NT2/D1 (cell line): ENCODE results near the gene DSCAML1.

Experiments
- SUZ12 ChIP-seq: IDR thresholded peaks from 2 replicates; pipeline ENCODE4 v1.6.1; 2011; ENCODE audit not compliant: insufficient read length, insufficient read depth; ENCODE audit errors: extremely low read depth
- YY1 ChIP-seq: IDR thresholded peaks from 2 replicates; pipeline ENCODE4 v1.6.1; 2011; ENCODE audit not compliant: insufficient read length, insufficient read depth
- ZNF274 ChIP-seq: IDR thresholded peaks from 2 replicates; pipeline ENCODE4 v1.6.1; 2011; ENCODE audit warnings: mild to moderate bottlenecking, low read depth, low read length

- TF ChIP-seq SUZ12 (no peak), YY1 (no peak), ZNF274 (no peak)
Observed at GRCh38 chr11:117823294-117823945, 26.4 kb upstream of the DSCAML1 start.
